Endothelial cell of umbilical vein (primary cell): ENCODE results near the gene GJD2. TPM values are rescaled to one million over a fixed set of nuclear protein-coding genes. Genes with fewer than 3 reads are reported as not detected.

Experiments
- BruUV-seq: library from RNA; stranded (reverse); fragments of 400-500 nt; replicated peaks from 2 replicates; lab custom pipeline; 2021; lab: Mats Ljungman, UMichigan
- CTCF ChIA-PET: fragments of 300-600, 350-600 bp; sonication (Branson Sonifier 250); formaldehyde crosslinking; loops from one replicate; lab custom pipeline; 2021; ENCODE audit warnings: antibody characterized with exemption, inconsistent platforms; lab: Charles Lee
- POLR2A ChIA-PET: fragments of 300-600, 350-600 bp; sonication (Branson Sonifier 250); formaldehyde crosslinking; loops from one replicate; lab custom pipeline; 2021; ENCODE audit warnings: antibody characterized with exemption, inconsistent platforms; lab: Charles Lee
- DNase-seq: peaks from one replicate; pipeline ENCODE4 v3.0.0-alpha.2; 2011; ENCODE audit warnings: low read depth, low spot score
- FAIRE-seq: peaks from 2 replicates; lab custom pipeline; 2011; peaks lifted over from hg19 to GRCh38; lab: Jason Lieb, UNC
- H2AFZ ChIP-seq: 2 replicates; pipeline ENCODE4 v1.6.0; 2012; ENCODE audit warnings: low read depth, low read length, control low read depth, inconsistent platforms
- H3K27ac ChIP-seq: 2 replicates; pipeline ENCODE4 v1.5.1; 2011; ENCODE audit warnings: low read depth, mild to moderate bottlenecking, control low read depth, low read length, moderate library complexity; ENCODE audit not compliant: insufficient read depth
- H3K27me3 ChIP-seq, 2 experiments: 2 replicates each; pipeline versions ENCODE4 v1.6.0 to v1.6.1; 2011; ENCODE audit warnings: low read length in 2 of 2, mixed read lengths in 1 of 2; ENCODE audit not compliant: control insufficient read depth in 2 of 2, insufficient read depth in 2 of 2
- H3K36me3 ChIP-seq, 2 experiments: 2 replicates in 1 of 2; 3 replicates in 1 of 2; pipeline ENCODE4 v1.5.1; 2011; ENCODE audit warnings: low read length in 2 of 2, mild to moderate bottlenecking in 1 of 2, moderate library complexity in 1 of 2; ENCODE audit not compliant: control insufficient read depth in 2 of 2, insufficient read depth in 2 of 2; ENCODE audit errors: extremely low read depth in 1 of 2
- H3K4me1 ChIP-seq: 3 replicates; pipeline ENCODE4 v1.5.1; 2011; ENCODE audit warnings: mild to moderate bottlenecking, low read length; ENCODE audit not compliant: control insufficient read depth, insufficient read depth; ENCODE audit errors: extremely low read depth
- H3K4me2 ChIP-seq: 2 replicates; pipeline ENCODE4 v1.6.1; 2011; ENCODE audit warnings: low read length, control low read depth, mixed read lengths; ENCODE audit not compliant: insufficient read depth
- H3K4me3 ChIP-seq, 3 experiments: fragments of 200-600 bp in 1 of 3; sonication (generic), shearing (Covaris generic) in 1 of 3; replicated peaks in 1 of 3; 2 replicates each; pipeline ENCODE4 v1.5.1; 2011 to 2016; ENCODE audit warnings: control low read depth in 3 of 3, low read length in 3 of 3, mild to moderate bottlenecking in 2 of 3, inconsistent platforms in 1 of 3, low read depth in 1 of 3, moderate library complexity in 1 of 3; ENCODE audit not compliant: insufficient read depth in 1 of 3
- H3K79me2 ChIP-seq: 2 replicates; pipeline ENCODE4 v1.6.0; 2012; ENCODE audit warnings: low read length, inconsistent platforms; ENCODE audit not compliant: control insufficient read depth, insufficient read depth
- H3K9ac ChIP-seq: replicated peaks from 2 replicates; pipeline ENCODE3; 2011; ENCODE audit warnings: low read length, control low read depth; ENCODE audit not compliant: insufficient read depth; ENCODE audit errors: extremely low read depth
- H3K9me1 ChIP-seq: replicated peaks from 3 replicates; pipeline ENCODE4 v1.6.0; 2011; ENCODE audit warnings: mild to moderate bottlenecking, low read length; ENCODE audit not compliant: control insufficient read depth, insufficient read depth; ENCODE audit errors: extremely low read depth
- H3K9me3 ChIP-seq: replicated peaks from 2 replicates; pipeline ENCODE4 v1.5.1; 2012; ENCODE audit warnings: low read length, inconsistent platforms; ENCODE audit not compliant: control insufficient read depth, insufficient read depth
- H4K20me1 ChIP-seq: replicated peaks from 2 replicates; pipeline ENCODE3; 2011; ENCODE audit warnings: mild to moderate bottlenecking, low read length; ENCODE audit not compliant: control insufficient read depth, insufficient read depth; ENCODE audit errors: extremely low read depth
- EZH2 ChIP-seq: IDR thresholded peaks from 2 replicates; pipeline ENCODE4 v1.6.1; 2012; ENCODE audit warnings: borderline replicate concordance, low read depth, mild to moderate bottlenecking, moderate library complexity, low read length, inconsistent platforms; ENCODE audit not compliant: severe bottlenecking
- FOS ChIP-seq: IDR thresholded peaks from 2 replicates; pipeline ENCODE4 v1.6.1; 2011; ENCODE audit warnings: mild to moderate bottlenecking, low read length, moderate library complexity, borderline replicate concordance; ENCODE audit not compliant: insufficient read depth
- GATA2 ChIP-seq: IDR thresholded peaks from 2 replicates; pipeline ENCODE4 v1.7.0; 2011; ENCODE audit warnings: low read depth, mild to moderate bottlenecking, moderate library complexity, mixed read lengths, low read length; ENCODE audit not compliant: insufficient read length, insufficient read depth
- JUN ChIP-seq: IDR thresholded peaks from 2 replicates; pipeline ENCODE4 v1.6.1; 2011; ENCODE audit warnings: borderline replicate concordance, low read depth; ENCODE audit not compliant: insufficient read length, insufficient read depth
- MYC ChIP-seq: IDR thresholded peaks from one replicate; pipeline ENCODE4 v1.6.1; 2011; ENCODE audit warnings: mild to moderate bottlenecking, low read depth, low read length
- POLR2A ChIP-seq: IDR thresholded peaks from 2 replicates; pipeline ENCODE4 v1.6.1; 2012; ENCODE audit warnings: low read depth, mild to moderate bottlenecking, control low read depth, low read length
- POLR2AphosphoS5 ChIP-seq: IDR thresholded peaks from 2 replicates; pipeline ENCODE4 v1.6.1; 2012; ENCODE audit warnings: low read depth, mild to moderate bottlenecking, control low read depth, low read length, moderate library complexity; ENCODE audit not compliant: insufficient read depth
- dilution Hi-C: fragments of 300-500 bp; cut with MboI; formaldehyde crosslinking; loops from one replicate; pipeline ENCODE4 v1.15.0; 2019; ENCODE audit warnings: low sequenced_read_pairs; ENCODE audit not compliant: extremely low pct_ligation_motif_present
- intact Hi-C: fragments of 100-400 bp; cut with micrococcal nuclease; formaldehyde crosslinking; loops from one replicate; pipeline ENCODE4 v1.10.0; 2022
- polyA plus RNA-seq, 4 experiments: library from polyadenylated mRNA; depleted of rRNA in 3 of 4; stranded (reverse) in 3 of 4; unstranded in 1 of 4; fragments of >200 nt; gene quantifications; 2 replicates each; pipeline versions ENCODE4 v1.2.1 to v1.2.3, GENCODE V29; 2011 to 2012; ENCODE audit warnings: missing spikeins in 1 of 4
- total RNA-seq: library from RNA; stranded (reverse); gene quantifications from 2 replicates; pipeline ENCODE4 v1.2.3, GENCODE V29; 2021
- TF ChIP-seq, protein P1 (sequence below): IDR thresholded peaks from 2 replicates; pipeline ENCODE4 v1.6.1; 2011; ENCODE audit not compliant: insufficient read depth, insufficient read length
- TF ChIP-seq, protein P2 (sequence below), 2 donors: IDR thresholded peaks; 1 replicate in 1 of 2; 2 replicates in 1 of 2; pipeline ENCODE4 v1.5.1; 2011; ENCODE audit warnings: low read length in 2 of 2, mild to moderate bottlenecking in 2 of 2, moderate library complexity in 2 of 2, control low read depth in 1 of 2, inconsistent platforms in 1 of 2, low read depth in 1 of 2; ENCODE audit not compliant: insufficient read depth in 1 of 2; ENCODE audit errors: extremely low read depth in 1 of 2

Gene GJD2
- total and polyA plus RNA-seq, 2 donors (not counting 3 experiments of a cell fraction or from before 2014, with no cell fraction given): not detected

GRCh38 chr15:34802803-34803750, 48.3 kb upstream of the GJD2 start:
- H2AFZ ChIP-seq: no peak overlapping the region
- no peaks in the 10 kb centered on the region for H3K9me3 ChIP-seq
- H3K27ac ChIP-seq: no peak overlapping the region
- no TSS peak for BruUV-seq
- peaks cover 4 to 16% of the 10 kb centered on the region in 2 experiments for H3K27me3 ChIP-seq
- no peak overlapping the region for H3K9ac ChIP-seq
- DNase-seq: no peak
- no peak overlapping the region for H3K4me3 ChIP-seq
- no peak for FAIRE-seq
- no peaks in the 10 kb centered on the region for H3K4me1 ChIP-seq
- H3K9me1 ChIP-seq: no peaks in the 10 kb centered on the region
- H3K36me3 ChIP-seq: no peaks in the 10 kb centered on the region
- CTCF ChIA-PET: interaction anchor here (1.5 kb wide), 1 partner anchor 11 kb away, joined by 5 read pairs; no protein-coding TSS in a partner anchor
- no peaks in the 10 kb centered on the region for H3K79me2 ChIP-seq
- dilution Hi-C loops (no loop called here), intact Hi-C loops (no loop called here)
- POLR2A ChIA-PET: no interaction called here
- H3K4me2 ChIP-seq: no peak overlapping the region
- TF ChIP-seq, protein P1, sequence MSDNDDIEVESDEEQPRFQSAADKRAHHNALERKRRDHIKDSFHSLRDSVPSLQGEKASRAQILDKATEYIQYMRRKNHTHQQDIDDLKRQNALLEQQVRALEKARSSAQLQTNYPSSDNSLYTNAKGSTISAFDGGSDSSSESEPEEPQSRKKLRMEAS: no peak
- TF ChIP-seq JUN (no peak), MYC (no peak), FOS (no peak), GATA2 (no peak), EZH2 (no peak), POLR2AphosphoS5 (no peak), POLR2A (no peak)
- TF ChIP-seq, protein P2, sequence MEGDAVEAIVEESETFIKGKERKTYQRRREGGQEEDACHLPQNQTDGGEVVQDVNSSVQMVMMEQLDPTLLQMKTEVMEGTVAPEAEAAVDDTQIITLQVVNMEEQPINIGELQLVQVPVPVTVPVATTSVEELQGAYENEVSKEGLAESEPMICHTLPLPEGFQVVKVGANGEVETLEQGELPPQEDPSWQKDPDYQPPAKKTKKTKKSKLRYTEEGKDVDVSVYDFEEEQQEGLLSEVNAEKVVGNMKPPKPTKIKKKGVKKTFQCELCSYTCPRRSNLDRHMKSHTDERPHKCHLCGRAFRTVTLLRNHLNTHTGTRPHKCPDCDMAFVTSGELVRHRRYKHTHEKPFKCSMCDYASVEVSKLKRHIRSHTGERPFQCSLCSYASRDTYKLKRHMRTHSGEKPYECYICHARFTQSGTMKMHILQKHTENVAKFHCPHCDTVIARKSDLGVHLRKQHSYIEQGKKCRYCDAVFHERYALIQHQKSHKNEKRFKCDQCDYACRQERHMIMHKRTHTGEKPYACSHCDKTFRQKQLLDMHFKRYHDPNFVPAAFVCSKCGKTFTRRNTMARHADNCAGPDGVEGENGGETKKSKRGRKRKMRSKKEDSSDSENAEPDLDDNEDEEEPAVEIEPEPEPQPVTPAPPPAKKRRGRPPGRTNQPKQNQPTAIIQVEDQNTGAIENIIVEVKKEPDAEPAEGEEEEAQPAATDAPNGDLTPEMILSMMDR (IDR thresholded peaks at IDR 0.05; ENCODE audit: extremely low read depth in 1 of 2, insufficient read depth in 1 of 2, low read depth in 1 of 2, low read length in 2 of 2): no peak
- no peaks in the 10 kb centered on the region for H4K20me1 ChIP-seq
